Measurements from ENCODE around the gene NBAS. TPM values are rescaled to one million over a fixed set of nuclear protein-coding genes. Genes with fewer than 3 reads are reported as not detected.

Gene NBAS
- polyA plus RNA-seq, 1 donor from 2014 or later: 31.9 TPM

- Histone ChIP-seq H3K27ac (ENCODE audit: low read length) (no peak overlapping the region), H3K27me3 (ENCODE audit: insufficient read depth, low read depth, low read length) (no peaks in the 10 kb centered on the region), H3K4me2 (ENCODE audit: low read length) (no peak overlapping the region), H3K9me2 (ENCODE audit: insufficient read depth, low read length) (no peaks in the 10 kb centered on the region), H4K20me1 (ENCODE audit: insufficient read depth) (no peaks in the 10 kb centered on the region), H2AFZ (ENCODE audit: low read depth, low read length) (no peak overlapping the region), H3K36me3 (ENCODE audit: insufficient read depth, low read length) (no peaks in the 10 kb centered on the region), H3K9ac (ENCODE audit: low read length) (no peak overlapping the region), H3K79me2 (replicated peaks; ENCODE audit: insufficient read depth, low read length) (no peaks in the 10 kb centered on the region), H3K4me3 (ENCODE audit: low read length) (no peak overlapping the region), H3F3A (ENCODE audit: insufficient read depth, low read length, poor library complexity, severe bottlenecking) (no peaks in the 10 kb centered on the region), H3K9me3 (ENCODE audit: low read length) (no peaks in the 10 kb centered on the region)
- TF ChIP-seq SMC3 (conservative IDR thresholded peaks at IDR 0.05; ENCODE audit: poor library complexity): no peak
- no peak for TF ChIP-seq REST (IDR thresholded peaks at IDR 0.05; ENCODE audit: borderline replicate concordance)
- TF ChIP-seq MXI1 (conservative IDR thresholded peaks at IDR 0.05; ENCODE audit: poor library complexity, severe bottlenecking): no peak
- no peak for TF ChIP-seq TAF1 (IDR thresholded peaks at IDR 0.05; ENCODE audit: low read depth)
- no peak for TF ChIP-seq POLR2AphosphoS5 (IDR thresholded peaks at IDR 0.05)
- no peak for TF ChIP-seq EZH2 (IDR thresholded peaks at IDR 0.05; ENCODE audit: borderline replicate concordance, insufficient read depth, low read length, poor library complexity, severe bottlenecking)
- TF ChIP-seq EP300 (conservative IDR thresholded peaks at IDR 0.05; ENCODE audit: poor library complexity, severe bottlenecking): no peak
- TF ChIP-seq CTCF (IDR thresholded peaks at IDR 0.05; ENCODE audit: poor library complexity, severe bottlenecking): no peak
- no peak for TF ChIP-seq RAD21 (conservative IDR thresholded peaks at IDR 0.05)
Measured at GRCh38 chr2:15133461-15133860, 427.7 kb downstream of the NBAS start.

- Histone ChIP-seq H4K20me1 (ENCODE audit: insufficient read depth) (no peaks in the 10 kb centered on the region), H3K36me3 (ENCODE audit: insufficient read depth, low read length) (no peaks in the 10 kb centered on the region)
Measured at GRCh38 chr2:15128846-15129245, 432.3 kb downstream of the NBAS start.

More at GRCh38 chr2:15128846-15129245, 432.3 kb downstream of the NBAS start:
- H3K4me3 ChIP-seq (ENCODE audit: low read length): no peak overlapping the region
- H3K79me2 ChIP-seq (replicated peaks; ENCODE audit: insufficient read depth, low read length): no peaks in the 10 kb centered on the region
- no peaks in the 10 kb centered on the region for H3K9me3 ChIP-seq (ENCODE audit: low read length)
- TF ChIP-seq SMC3 (conservative IDR thresholded peaks at IDR 0.05; ENCODE audit: poor library complexity): no peak
- TF ChIP-seq TAF1 (IDR thresholded peaks at IDR 0.05; ENCODE audit: low read depth): no peak
- TF ChIP-seq REST (IDR thresholded peaks at IDR 0.05; ENCODE audit: borderline replicate concordance): no peak
- TF ChIP-seq RAD21 (conservative IDR thresholded peaks at IDR 0.05): no peak
- no peak for TF ChIP-seq POLR2AphosphoS5 (IDR thresholded peaks at IDR 0.05)
- no peak for TF ChIP-seq MXI1 (conservative IDR thresholded peaks at IDR 0.05; ENCODE audit: poor library complexity, severe bottlenecking)
- no peak for TF ChIP-seq EZH2 (IDR thresholded peaks at IDR 0.05; ENCODE audit: borderline replicate concordance, insufficient read depth, low read length, poor library complexity, severe bottlenecking)
- no peak for TF ChIP-seq EP300 (conservative IDR thresholded peaks at IDR 0.05; ENCODE audit: poor library complexity, severe bottlenecking)
- TF ChIP-seq CTCF (IDR thresholded peaks at IDR 0.05; ENCODE audit: poor library complexity, severe bottlenecking): no peak
- no peak overlapping the region for H2AFZ ChIP-seq (ENCODE audit: low read depth, low read length)
- no peak overlapping the region for H3K9ac ChIP-seq (ENCODE audit: low read length)
- no peaks in the 10 kb centered on the region for H3K27me3 ChIP-seq (ENCODE audit: insufficient read depth, low read depth, low read length)
- no peak overlapping the region for H3K4me2 ChIP-seq (ENCODE audit: low read length)
- H3K9me2 ChIP-seq (ENCODE audit: insufficient read depth, low read length): no peaks in the 10 kb centered on the region
- no peak overlapping the region for H3K27ac ChIP-seq (ENCODE audit: low read length)
- H3F3A ChIP-seq (ENCODE audit: insufficient read depth, low read length, poor library complexity, severe bottlenecking): no peaks in the 10 kb centered on the region

Data from neural cell (in vitro differentiated cells).